Measurements from ENCODE around the gene MRM2.
"Not testable (repeated sequence)": the region's sequence is repeated elsewhere in the genome, so short reads cannot be mapped to it uniquely, and the experiment has no call there.

MRM2 gene

DNA sequence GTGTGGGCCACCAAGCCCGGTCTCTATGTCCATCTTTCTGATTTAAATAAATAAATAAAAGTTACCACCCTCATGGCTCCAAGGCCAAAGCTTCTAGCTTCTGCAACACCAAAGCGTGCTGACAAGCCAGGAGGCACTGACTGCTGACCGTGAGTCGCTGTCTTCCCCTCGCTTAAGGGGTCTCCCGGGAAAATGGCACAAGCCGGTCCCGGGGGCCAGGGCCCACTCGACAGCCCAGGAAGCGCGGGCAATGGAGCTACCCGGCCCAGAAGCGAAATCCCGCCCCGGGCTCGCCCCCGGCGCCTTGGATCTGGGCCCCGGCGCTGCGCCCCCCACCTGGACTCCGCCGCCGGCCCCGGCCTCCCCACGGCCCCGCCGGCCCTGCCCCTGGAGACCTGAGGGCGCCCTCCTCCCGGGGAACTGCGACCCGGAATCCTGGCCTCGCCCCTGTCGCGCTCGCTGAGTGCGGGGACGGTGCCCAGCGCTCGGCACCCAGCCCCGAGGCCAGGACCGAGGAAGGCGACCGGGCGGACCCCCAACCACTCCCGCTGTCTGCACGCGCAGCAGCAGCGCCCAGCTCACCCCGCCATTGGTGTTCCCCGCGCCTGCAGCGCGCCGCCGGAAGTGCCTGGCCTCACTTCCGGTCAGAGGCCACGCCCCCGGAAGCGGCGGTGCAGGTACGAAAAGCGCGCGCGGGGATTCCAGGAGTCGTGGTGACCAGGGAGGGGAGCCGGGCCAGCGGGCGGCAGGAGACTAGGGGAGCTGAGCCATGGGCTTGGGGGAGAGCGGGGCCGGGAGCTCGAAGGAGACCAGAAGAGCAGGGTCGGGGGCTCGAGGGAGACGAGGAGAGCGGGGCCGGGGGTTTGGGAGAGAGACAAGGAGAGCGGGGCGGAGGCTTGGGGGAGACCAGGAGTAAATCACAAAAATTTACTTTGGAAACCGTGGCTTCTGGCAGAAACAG is at the start of gene MRM2, which contains the start of gene NUDT1:
Gene MRM2 (minus strand): TSS at position 626 of the 961 bp plus-strand sequence. CDS start 36 bp downstream, at position 590.
Gene NUDT1 (plus strand): TSS at position 647 of the 961 bp plus-strand sequence. CDS start 2,349 bp downstream, outside the sequence.
- peak; percentile 85 for DNase-seq (ENCODE audit: low spot score)

DNA sequence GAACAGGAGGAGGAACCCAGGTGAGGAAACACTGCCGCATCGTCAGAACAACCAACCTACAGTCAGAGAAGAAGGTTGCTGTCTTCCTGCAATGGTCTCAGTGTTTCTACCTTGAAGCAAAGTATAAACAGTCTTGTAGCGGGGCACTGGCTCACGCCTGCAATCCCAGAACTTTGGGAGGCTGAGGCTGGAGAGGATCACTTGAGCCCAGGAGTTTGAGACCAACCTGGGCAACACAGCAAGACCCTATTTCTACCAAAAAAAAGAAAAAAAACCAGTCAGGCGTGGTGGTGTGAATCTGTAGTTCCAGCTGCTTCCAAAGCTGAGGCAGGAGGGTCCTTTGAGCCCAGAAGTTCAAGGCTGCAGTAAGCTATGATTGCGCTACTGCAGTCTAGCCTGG is 48.9 kb upstream of the MRM2 start:
- no peak for DNase-seq (ENCODE audit: low spot score)

DNA sequence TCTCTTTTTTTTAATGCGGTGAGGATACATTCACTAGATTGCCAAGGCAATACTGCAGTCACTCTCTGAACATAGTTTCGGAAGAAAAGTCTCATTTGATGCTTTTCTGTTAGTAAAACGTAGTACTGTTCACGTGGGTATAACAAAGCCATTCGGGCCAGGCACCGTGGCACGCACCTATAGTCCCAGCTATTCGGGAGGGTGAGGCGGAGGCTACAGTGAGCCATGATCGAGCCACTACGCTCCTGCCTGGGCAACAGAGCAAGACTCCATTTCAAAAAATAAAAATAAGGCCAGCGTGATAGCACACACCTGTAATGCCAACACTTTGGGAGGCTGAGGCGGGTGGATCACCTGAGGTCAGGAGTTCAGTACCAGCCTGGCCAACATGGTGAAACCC is 47.6 kb upstream of the MRM2 start:
- no peak for DNase-seq (ENCODE audit: low spot score)

DNA sequence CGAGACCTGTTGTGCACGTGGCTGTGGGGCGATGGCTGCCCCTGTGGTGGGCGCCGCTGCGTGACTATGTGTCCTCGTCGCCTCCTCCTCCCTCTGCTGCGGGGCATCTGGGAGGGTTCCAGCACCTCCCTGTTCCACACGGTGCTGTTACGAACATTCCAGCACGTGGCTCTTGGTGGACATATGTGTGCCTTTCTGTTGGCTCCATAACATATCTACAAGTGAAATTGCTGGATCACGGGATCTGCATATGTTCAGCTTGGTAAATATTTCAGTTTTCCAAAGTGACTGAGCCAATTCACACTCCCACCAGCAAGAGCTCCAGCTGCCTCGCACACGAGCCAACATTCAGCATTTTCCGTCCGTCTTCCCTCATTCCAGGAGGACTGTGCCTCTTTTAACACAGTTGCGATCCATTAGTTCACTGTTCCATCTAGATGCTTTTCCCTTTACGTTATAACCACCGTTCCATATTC is 47.1 kb upstream of the MRM2 start:
- no peak for DNase-seq (ENCODE audit: low spot score)

DNA sequence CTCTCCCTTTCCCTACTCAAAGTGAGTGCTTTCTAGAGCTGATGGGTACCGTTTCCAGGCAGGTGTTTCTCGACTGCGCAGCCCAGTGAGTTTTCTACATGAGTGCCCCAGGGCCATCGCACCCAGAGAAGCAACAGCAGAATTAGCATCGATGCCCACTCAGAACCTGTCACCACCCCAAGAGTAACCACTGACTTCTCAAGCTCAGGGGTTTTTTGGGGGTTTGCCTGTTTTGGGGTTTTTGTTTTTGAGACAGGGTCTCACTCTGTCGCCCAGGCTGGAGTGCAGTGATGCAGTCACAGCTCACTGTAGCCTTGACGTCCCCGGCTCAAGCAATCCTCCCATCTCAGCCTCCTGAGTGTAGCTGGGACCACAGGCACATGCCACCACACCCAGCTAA is 46.5 kb upstream of the MRM2 start:
- DNase-seq (ENCODE audit: low spot score), result no peak

DNA sequence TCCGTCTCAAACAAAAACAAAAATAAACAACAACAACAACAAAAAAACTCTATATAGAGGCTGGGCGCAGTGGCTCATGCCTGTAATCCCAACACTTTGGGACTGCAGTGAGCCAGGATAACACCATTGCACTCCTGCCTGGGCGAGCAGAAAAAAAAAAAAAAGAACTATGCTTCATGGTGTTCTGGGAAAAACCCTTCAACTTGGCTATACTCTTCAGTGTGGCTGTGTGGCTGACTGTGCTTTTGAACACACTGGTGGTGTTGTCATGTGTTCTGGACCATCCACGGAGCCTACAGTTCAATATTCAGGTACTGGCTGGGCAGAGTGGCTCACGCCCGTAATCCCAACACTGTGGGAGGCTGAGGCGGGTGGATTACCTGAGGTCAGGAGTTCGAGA is 45.7 kb upstream of the MRM2 start:
- DNase-seq (ENCODE audit: low spot score), result no peak

DNA sequence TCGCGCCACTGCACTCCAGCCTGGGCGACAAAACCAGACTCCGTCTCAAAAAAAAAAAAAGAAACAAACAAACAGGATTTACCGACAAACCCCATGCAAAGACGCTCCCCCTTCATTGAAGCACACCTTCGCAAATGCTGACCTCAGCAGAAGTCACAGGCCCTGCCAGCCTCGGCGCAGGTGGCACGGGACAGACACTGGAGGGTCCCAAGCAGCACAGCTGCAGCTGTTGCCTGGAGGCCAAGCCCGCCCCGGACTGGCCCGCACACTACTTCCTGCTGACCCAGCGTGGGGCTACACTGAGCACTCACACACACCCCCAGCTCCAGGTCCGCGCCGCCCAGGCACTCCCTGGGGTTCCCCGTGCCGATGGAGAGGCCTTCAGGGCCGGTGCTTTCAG is 41.1 kb upstream of the MRM2 start:
- DNase-seq (ENCODE audit: low spot score), result no peak

DNA sequence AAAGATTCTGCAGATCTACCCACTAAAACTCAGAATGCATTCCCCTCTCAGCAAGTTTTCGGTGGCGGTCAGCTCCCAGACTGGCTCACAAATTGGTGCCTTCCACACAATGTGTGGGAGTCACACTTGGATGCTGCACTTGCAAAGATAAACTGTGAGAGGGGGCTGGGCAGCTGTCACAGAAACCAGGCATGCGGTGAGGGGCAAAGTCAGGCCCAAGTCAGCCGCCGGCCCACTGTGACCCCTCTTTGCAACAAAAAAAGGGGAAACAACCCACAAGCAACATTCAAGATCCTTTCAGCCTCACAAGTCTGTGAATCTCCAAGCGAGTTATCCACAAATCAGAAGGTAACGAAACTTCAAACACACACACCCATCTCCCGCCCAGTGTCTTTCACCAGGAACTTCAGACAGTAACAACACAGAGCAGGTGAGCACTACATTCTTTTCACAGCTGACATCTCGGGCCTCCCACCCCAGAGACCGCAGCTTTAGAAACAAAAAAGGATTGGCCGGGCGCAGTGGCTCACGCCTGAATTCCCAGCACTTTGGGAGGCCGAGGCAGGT is 40.3 kb upstream of the MRM2 start:
- DNase-seq (ENCODE audit: low spot score), result no peak

DNA sequence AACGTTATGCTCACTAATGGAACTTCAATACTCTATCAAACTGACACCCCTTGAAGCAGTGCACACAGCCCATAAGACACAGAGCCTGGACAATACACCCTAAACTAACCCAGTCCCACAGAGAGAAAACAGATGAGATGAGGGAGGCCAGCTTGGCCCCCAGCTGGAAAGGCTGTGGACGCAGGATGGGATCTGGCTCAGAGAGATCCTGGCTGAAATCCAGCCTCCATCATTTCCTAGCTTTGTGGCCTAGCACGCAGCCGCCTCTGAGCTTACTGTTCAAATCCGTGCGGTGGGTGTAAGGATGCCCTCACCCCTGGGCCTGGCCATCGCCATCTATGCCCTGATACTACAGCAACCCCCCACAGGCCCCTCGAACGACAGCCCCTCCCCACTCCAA is 39.5 kb upstream of the MRM2 start:
- no peak for DNase-seq (ENCODE audit: low spot score)

DNA sequence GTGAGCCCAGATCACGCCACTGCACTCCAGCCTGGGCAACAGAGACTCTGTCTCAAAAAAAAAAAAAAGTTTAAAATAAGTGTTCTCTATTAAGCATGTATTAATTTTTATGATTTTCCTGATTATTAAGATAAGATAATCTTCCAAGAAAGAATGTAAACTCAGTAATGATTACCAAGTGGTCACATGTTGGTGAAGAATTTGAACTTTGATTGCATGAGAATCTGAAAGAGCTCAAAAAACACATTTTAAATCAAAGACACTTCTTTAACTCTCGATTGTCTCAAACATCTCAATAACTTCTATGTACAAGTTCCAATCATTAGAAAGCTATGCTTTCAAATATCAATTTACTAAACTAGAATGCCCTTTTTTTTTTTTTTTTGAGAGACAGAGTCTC is 38.4 kb upstream of the MRM2 start:
- no peak for DNase-seq (ENCODE audit: low spot score)

DNA sequence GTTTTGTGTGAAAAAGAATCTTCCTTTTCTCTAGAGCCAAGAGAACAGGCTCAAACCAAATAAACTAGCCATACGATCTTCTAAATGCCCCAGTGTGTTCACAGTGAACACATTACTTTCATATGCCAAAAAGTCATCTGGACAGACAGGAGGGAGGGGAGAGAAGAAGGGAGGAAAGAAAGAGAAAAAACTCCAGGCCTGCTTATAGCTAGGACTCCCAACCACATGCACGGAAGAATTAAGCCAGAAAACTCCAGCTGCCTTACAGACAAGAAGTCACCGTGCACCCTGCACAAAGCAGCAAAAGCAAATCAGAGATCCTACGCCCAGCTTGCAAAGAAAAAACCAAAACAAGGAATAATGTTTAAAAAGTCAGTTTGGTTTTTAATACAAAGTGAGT is 37.9 kb upstream of the MRM2 start:
- no peak for DNase-seq (ENCODE audit: low spot score)

DNA sequence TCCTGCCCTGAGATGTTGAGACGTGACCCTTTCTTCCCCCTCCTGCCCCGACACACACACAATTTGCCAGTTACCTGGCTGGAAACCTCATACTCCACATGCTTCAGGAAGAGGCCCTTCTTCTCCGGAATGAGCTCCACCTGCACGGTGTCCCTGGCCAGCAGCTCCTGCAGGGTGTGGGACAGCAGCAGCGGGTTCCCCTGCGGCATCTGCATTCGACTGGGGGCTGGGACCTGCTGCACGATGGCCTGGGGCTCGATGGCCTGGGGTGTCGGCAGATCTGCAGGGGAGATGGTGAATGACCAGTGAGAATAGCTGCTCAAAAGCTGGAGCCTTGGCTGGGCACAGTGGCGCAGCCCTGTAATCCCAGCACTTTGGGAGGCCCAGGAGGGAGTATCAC is 36.0 kb upstream of the MRM2 start:
- no peak for DNase-seq (ENCODE audit: low spot score)

DNA sequence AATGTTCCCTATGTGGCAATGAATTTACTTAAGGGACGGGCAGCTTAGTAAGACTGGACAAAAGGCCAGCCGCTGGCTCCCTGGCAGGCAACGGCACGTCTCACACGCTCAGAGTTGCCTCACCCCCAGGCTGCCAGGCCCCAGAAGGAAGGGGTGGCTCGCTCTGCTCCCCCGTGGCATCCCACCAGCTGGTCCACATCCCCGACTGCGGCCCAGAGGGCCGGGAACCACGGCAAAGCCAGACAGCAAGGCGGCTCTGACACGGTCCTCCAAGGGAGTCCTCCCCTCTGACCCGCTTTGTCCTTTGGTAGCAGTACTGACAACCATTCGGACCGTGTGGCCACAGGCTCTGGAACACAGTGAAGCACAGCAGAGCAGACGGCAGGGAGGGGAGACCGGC is 34.1 kb upstream of the MRM2 start:
- DNase-seq (ENCODE audit: low spot score), result no peak

DNA sequence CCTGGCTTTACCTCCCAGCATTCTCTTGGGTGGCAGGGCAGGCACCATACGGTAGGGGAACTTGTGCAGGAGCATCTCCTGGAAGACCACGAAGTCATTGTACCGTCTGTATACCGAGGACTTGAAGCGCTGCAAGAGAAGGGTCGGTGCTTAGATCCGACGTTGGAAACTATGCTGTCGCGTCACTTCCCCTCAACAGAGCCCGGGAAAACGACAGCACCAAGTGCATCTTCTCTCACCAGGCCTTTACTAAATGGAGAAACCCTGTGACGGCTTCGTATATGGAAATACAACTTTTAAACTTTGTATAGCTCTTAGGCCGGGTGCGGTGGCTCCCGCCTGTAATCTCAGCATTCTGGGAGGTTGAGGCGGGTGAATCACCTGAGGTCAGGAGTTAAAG is 33.1 kb upstream of the MRM2 start:
- DNase-seq (ENCODE audit: low spot score), result no peak

DNA sequence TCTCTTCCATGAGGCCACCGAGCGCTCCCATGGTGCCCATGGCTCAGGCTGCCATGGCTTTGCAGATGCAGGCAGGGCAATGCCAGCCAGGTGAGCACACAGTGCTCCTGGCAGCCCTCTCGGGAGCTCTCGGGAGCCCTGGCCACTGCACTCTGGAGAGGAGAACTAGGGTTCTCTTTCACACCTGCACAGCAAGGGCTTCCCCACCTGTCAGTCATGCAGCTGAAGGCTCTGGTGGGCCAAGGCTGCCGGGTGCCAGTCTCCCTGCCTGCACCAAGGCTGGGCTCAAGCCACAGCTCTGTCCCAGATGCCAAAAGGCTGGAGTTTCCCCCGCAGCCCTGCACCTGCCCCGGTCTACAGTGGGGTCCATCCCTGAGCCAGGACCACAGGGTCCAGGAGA is 32.7 kb upstream of the MRM2 start:
- DNase-seq (ENCODE audit: low spot score), result no peak

DNA sequence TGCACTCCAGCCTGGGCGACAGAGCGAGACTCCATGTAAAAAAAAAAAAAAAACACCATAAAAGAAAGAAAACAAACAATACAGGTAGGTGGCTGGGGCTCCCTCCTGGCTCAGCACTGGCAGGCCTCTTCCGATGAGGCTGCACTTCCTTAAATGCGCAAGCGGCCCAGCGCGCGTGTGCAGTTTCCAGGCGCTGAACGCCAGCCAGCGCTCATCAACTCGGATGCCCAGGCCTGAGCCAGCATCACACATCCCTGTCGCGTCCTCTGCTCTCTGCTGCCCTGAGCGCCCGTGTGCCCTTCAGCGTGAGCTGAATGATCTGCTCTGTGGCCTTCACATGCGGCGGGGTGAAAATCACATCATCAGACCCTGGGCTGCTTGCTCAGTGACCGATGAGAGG is 31.9 kb upstream of the MRM2 start:
- DNase-seq (ENCODE audit: low spot score), result no peak

DNA sequence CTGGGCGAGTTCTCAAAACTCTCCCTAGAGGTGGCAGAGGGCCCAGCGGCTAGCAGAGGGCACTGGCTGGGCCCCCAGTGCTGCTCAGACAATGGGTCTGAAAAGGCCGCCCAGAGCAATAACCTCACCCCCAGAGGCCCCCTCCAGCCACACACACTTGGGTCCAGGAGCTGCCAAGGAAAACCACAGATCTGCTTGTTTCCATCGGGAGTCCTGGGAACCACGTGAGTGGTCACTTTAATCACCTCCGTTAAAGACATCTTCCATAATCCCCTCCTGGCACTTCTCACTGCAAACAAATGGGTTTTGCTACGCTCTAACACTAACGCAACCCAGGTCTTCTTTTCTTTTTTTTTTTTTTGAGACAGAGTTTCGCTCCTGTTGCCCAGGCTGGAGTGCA is 30.0 kb upstream of the MRM2 start:
- no peak for DNase-seq (ENCODE audit: low spot score)

DNA sequence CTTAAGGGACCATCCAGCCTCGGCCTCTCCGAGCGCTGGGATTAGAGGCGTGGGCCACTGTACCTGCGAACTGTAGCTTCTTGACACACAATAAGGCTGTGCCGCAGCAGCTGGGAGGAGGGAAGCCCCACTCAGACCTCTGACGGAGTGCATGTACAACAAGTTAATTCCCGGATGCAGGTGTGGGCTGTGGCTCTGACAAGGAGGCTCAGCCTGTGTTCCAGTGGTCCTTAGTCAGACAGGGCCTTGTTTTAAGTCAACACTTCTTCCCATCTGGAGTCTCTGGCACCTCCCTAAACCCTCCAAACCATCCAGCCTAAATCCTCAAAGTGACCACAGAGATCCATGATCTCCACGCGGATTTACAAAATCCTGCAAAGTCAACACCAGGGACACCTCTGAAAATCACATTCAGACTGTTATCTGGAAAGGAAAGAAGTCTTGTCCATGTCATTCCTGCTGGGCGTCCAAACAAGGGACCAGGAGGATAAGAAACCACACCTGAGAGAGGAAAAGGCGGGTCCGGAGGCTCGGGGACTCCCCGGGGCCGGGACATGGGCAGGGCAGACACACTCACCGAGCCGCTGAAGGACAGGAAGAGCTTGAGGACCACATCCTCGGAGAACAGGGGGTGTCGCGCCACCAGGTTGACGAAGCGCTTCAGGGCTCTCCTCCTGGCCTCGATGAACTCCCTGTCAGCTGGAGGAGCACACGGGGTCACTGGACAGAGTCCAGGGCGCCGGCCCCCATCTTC is 29.4 kb upstream of the MRM2 start:
- no peak for DNase-seq (ENCODE audit: low spot score)

DNA sequence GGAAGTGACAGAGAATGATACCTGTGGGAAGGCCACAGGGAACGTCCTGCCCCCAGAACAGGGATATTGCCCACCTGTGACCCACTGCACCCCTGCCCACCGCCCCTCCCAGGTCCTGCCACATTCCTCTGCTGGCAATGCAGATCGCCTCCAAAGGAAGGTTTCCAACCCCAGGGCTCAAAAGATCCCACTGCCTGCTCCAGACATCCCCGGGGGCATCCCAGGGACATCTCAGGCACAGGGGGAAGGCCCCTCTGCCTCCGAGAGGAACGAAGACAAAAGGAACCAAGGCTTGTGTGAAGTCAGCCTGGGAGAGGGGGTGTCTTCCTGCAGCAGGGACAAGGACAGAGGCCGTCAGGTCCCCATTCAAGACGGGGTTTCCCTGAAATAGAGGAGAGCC is 28.5 kb upstream of the MRM2 start:
- no peak for DNase-seq (ENCODE audit: low spot score)

DNA sequence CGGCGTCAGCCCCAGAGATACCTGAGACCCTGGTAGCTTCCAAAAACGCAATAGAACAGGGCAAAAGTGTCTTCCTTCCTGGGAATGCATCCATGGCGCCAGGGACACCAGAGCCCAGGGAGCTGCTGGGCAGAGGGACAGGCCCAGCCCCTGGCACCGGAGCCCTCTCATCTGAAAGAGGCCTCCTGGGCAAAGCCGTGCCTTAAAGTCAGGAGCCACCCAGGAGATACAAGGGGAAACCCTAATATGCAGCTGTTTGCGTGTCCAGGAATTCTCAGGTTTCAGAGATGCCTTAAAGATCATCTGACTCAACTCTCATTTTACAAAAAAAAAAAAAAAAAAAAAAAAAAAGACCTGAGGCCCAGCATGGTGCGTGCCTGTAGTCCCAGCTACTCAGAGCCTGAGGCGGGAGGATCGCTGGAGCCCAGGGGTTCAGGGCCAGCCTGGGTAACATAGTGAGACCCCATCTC is 28.0 kb upstream of the MRM2 start:
- DNase-seq (ENCODE audit: low spot score), result no peak

DNA sequence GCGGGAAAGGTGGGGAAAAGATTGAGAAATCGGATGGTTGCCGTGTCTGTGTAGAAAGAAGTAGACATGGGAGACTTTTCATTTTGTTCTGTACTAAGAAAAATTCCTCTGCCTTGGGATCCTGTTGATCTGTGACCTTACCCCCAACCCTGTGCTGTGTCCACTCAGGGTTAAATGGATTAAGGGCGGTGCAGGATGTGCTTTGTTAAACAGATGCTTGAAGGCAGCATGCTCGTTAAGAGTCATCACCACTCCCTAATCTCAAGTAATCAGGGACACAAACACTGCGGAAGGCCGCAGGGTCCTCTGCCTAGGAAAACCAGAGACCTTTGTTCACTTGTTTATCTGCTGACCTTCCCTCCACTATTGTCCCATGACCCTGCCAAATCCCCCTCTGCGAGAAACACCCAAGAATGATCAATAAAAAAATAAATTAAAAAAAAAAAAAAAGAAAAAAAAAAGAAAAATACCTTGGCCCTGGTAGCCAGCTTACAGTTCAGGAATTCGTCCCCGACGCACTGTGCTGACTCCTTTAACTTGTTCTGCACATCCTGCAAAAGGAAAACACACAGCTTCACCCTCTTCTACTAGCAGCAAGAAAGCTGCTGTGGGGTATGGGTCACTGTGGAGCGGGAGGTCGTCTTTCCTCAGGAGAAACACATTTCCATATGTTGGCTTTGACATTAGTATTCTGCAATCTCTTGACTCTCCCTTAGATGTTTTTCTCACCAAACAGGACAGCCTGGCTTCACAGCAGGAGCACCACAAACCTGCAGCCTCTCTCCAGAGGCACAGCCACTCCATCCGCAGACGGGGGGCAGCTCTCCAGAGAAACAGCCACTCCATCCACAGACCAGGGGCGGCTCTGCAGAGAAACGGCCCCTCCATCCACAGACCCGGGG is 27.3 kb upstream of the MRM2 start:
- DNase-seq (ENCODE audit: low spot score), result not testable (repeated sequence)

DNA sequence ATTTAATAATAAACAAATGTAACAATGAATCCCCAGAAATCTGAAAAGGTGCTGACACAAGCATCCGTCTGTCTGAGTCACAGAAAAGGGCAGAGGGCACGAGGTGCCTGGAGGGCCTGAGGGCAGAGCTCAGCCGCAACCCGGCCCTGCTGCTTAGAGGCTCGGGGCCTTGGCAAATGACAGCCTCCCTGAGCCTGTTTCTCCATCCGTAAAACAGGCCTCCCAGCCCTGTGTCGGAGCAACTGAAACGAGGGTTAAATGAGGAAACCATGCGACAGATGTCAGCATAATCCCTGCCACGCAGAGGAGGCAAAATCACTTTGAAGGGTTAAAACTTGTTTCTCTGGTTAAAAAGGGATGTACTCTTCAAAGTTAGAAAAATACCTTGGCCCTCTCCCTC is 24.9 kb upstream of the MRM2 start:
- no peak for DNase-seq (ENCODE audit: low spot score)
